Fibroblast of the conjunctiva (primary cell): ENCODE results near the gene TMEM109.

ENCODE experiments used
- DNase-seq: peaks from one replicate; pipeline ENCODE4 v3.0.0-alpha.2; 2010; ENCODE audit warnings: low read depth

TMEM109 gene

GRCh38 chr11:60925868-60926267, 11.9 kb downstream of the TMEM109 start:
- DNase-seq = no peak

GRCh38 chr11:60926500-60926899, 12.5 kb downstream of the TMEM109 start:
- no peak for DNase-seq

- DNase-seq = no peak
Observed at GRCh38 chr11:60927061-60927592, 13.2 kb downstream of the TMEM109 start.

- DNase-seq = no peak
Observed at GRCh38 chr11:60927600-60927999, 13.6 kb downstream of the TMEM109 start.

GRCh38 chr11:60928563-60929001, 14.6 kb downstream of the TMEM109 start:
- DNase-seq = no peak

- no peak for DNase-seq
Observed at GRCh38 chr11:60929764-60930163, 15.8 kb downstream of the TMEM109 start.

- DNase-seq = no peak
Observed at GRCh38 chr11:60930394-60930793, 16.4 kb downstream of the TMEM109 start.

- DNase-seq = no peak
Observed at GRCh38 chr11:60931917-60932316, 18.0 kb downstream of the TMEM109 start.

GRCh38 chr11:60932605-60933356, 18.8 kb downstream of the TMEM109 start:
- DNase-seq = no peak

GRCh38 chr11:60933416-60934123, 19.6 kb downstream of the TMEM109 start:
- DNase-seq = no peak

- no peak for DNase-seq
Observed at GRCh38 chr11:60934124-60934789, 20.3 kb downstream of the TMEM109 start.

GRCh38 chr11:60934790-60935605, 21.0 kb downstream of the TMEM109 start:
- no peak for DNase-seq

GRCh38 chr11:60935676-60936442, 21.9 kb downstream of the TMEM109 start:
- DNase-seq = no peak

- DNase-seq = no peak
Observed at GRCh38 chr11:60936467-60937143, 22.6 kb downstream of the TMEM109 start.

- DNase-seq = no peak
Observed at GRCh38 chr11:60937144-60937527, 23.2 kb downstream of the TMEM109 start.

GRCh38 chr11:60937811-60938210, 23.9 kb downstream of the TMEM109 start:
- no peak for DNase-seq

GRCh38 chr11:60938500-60938899, 24.5 kb downstream of the TMEM109 start:
- DNase-seq = no peak

GRCh38 chr11:60939301-60939700, 25.3 kb downstream of the TMEM109 start:
- DNase-seq = no peak

- DNase-seq = no peak
Observed at GRCh38 chr11:60939855-60940254, 25.9 kb downstream of the TMEM109 start.

GRCh38 chr11:60941371-60942119, 27.6 kb downstream of the TMEM109 start:
- no peak for DNase-seq
